Measurements from ENCODE around the gene CBX5.

CBX5 gene

DNA sequence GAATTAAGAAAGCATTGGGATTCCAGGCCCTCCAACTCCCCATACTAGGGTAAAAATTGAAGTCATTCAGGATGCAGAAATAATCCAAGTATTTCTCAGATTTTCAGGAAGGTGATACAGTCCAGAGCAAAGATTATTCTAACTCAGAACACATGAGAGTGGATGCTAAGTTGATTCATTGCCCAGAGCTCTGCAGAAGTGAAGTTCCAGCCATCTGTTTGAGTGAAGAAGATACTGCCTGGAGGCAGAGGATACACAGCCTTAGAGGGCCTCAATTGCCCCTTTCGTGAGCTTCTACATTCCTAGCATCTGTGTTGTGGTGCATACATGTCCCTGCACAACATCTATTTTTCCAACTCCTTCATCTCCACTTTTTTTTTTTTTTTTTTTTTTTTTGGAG lies 54.3 kb downstream of the CBX5 start:
- no peak for DNase-seq (ENCODE audit: low read depth)

GRCh38 chr12:54222609-54223008 lies 57.3 kb downstream of the CBX5 start:
- DNase-seq (ENCODE audit: low read depth): peak; percentile 96

GRCh38 chr12:54221402-54221984 lies 58.4 kb downstream of the CBX5 start:
- no peak for DNase-seq (ENCODE audit: low read depth)

DNA sequence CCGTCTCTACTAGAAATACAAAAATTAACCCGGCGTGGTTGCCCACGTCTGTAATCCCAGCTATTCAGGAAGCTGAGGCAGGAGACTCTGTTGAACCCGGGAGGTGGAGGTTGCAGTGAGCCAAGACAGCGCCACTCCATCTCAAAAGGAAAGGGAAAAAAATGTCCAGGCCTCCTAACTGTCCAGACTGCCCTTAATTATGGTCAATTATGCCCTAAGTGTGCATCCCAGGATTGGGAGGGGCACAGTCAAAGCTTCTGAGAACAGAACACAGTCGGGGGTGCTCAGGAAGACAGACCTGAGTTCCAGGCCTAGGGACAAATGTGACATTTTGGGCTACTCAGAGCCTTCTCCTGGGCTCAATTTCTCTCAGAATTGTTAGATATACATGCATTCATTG lies 59.4 kb downstream of the CBX5 start:
- DNase-seq (ENCODE audit: low read depth): no peak

DNA sequence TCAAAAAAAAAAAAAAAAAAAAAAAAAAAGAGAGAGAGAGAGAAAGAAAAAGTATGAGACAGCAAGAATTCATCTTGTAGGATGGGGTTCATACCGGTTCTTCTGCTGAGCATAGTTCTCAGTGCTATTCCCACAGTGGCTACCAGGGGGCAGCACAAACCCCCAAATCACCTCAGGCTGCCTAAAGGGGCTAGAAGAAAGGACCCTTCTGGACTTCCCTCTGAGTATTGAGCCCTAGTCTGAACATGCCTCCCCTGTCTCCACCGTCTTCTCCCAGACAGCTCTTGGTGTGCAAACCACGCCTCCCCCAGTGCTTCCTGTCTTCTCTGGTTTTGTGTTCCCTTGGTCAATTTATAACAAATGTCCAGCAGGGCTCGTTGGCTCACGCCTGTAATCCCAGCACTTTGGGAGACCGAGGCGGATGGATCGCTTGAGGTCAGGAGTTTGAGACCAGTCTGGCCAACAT lies 59.8 kb downstream of the CBX5 start:
- DNase-seq (ENCODE audit: low read depth): peak; percentile 67

DNA sequence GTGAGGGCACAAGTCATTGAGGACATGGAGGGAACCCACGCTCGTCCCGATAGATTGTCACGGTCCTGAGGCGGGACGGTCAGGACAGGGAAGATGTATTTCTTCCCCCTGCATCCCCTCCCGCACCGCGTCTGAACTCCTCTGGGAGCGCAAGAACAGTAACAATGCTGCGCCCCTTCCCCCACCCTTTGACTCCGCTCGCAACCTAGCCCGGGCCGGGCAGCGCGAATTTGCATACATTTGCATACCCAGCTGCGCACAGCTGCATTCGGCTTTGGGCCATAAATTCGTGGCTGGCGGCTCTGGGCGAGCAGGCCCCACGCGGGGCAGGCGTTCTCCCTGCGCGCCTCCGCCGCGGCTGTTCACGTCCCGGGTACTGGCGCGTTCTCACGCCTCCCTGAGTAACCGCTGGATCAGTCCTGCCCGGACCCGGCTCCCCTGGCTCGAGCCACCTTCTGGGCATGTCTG lies 62.1 kb downstream of the CBX5 start:
- DNase-seq (ENCODE audit: low read depth): no peak

- peak; percentile 66 for DNase-seq (ENCODE audit: low read depth)
Measured at GRCh38 chr12:54216797-54217661, 62.9 kb downstream of the CBX5 start.

GRCh38 chr12:54215989-54216796 lies 63.7 kb downstream of the CBX5 start:
- DNase-seq (ENCODE audit: low read depth): no peak

GRCh38 chr12:54214553-54215406 lies 65.1 kb downstream of the CBX5 start:
- peak; percentile 83 for DNase-seq (ENCODE audit: low read depth)

- DNase-seq (ENCODE audit: low read depth): no peak
Measured at GRCh38 chr12:54213079-54213478, 66.8 kb downstream of the CBX5 start.

GRCh38 chr12:54211920-54212319 lies 68.0 kb downstream of the CBX5 start:
- no peak for DNase-seq (ENCODE audit: low read depth)

GRCh38 chr12:54210400-54210790 lies 69.5 kb downstream of the CBX5 start:
- DNase-seq (ENCODE audit: low read depth): no peak

GRCh38 chr12:54208591-54208990 lies 71.3 kb downstream of the CBX5 start:
- no peak for DNase-seq (ENCODE audit: low read depth)

GRCh38 chr12:54207539-54208294 lies 72.2 kb downstream of the CBX5 start:
- peak; percentile 52 for DNase-seq (ENCODE audit: low read depth)

GRCh38 chr12:54206791-54207190 lies 73.1 kb downstream of the CBX5 start:
- DNase-seq (ENCODE audit: low read depth): no peak

GRCh38 chr12:54204316-54204715 lies 75.6 kb downstream of the CBX5 start:
- no peak for DNase-seq (ENCODE audit: low read depth)

DNA sequence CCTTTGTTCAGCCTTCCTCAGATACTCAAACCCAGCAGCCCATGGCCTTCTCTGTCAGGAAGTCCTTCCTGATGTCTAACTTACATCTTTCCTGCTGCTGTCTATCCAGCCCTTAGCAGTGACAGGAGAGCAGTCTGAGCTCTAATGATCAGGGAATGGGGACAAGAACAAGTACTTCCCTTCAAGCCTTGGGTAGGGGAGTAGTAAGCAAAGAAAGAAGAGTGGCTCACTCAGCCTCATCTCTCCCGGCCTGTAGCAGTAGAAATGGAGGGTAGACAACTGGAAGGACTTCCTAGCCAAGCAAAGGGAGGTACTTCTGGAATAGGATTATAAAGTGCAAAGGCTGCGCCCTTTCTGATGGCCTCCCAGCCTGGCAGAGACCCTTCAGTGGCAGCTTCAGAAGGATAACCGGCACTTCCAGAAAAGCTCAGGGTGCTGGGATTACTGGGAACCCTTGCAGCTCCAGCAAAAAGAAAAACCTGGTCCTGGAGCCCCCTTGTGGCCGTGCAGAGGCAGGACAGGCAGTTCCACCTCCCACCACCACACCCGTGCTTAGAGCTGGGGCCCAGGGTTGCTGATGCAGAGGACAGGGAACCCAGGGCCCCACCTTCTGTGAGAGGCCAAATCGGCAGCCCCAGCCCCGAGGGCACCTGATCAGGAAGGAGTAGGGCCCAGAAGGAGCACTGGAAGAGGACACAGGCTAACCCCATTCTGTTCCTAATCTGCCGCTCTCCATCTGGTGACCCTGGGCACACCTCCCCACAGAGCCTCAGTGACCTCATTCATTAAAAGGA lies 78.7 kb downstream of the CBX5 start:
- DNase-seq (ENCODE audit: low read depth): peak; percentile 71

DNA sequence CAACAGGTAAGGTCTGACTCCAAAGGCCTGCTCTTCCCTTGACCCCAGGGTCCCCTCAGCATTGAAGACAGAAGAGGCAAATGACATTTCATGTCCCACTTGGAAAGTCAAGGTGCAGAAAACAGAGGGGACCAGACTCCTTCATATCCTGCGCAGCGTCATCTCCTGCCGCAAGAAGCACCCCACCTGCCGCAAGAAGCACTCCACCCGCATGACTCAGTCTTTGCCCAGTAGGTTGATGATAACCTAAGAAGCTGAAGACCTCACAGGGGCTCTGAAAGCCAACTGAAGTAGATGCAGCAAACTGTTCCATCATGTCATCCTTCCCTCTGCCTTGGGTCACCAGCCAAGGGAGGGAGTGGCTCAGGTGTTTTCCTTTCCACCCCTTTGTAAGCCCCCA lies 79.5 kb downstream of the CBX5 start:
- DNase-seq (ENCODE audit: low read depth): no peak

DNA sequence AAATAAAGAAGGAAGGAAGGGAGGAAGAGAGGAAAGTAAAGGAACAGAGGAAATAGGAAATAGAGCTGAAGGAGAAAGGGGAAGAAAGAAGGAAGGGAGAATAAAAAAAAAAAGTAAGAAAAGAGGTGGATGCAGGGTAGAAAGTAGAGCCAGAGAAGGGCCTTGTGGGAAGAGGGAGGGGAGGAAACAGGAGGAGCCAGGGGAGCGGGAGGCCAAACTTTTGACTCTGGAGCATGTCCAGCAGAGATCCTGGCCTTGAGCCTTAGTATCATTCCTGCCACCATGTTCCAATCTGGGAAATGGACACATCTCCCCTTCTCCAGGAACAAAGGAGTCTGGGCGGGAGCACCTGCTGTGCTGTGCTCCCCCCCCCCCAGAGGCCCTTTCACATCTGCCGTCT lies 80.0 kb downstream of the CBX5 start:
- no peak for DNase-seq (ENCODE audit: low read depth)

- no peak for DNase-seq (ENCODE audit: low read depth)
Measured at GRCh38 chr12:54199034-54199433, 80.9 kb downstream of the CBX5 start.

Data from amniotic epithelial cell (primary cell).